ENCODE data around the gene SCNN1B. TPM values are rescaled to one million over a fixed set of nuclear protein-coding genes. Genes with fewer than 3 reads are reported as not detected.

The SCNN1B gene
- total RNA-seq, 4 donors from 2014 or later, result 0.31 to 4.7 (median 2.6) TPM

GRCh38 chr16:23323224-23324030, 21.3 kb downstream of the SCNN1B start:
- H3K36me3 ChIP-seq, result no peaks in the 10 kb centered on the region
- H3K27me3 ChIP-seq, result peaks cover 6% of the 10 kb centered on the region
- H3K27ac ChIP-seq, result no peak overlapping the region
- H3K4me1 ChIP-seq, result peaks cover 0 to 9% (median 0%) of the 10 kb centered on the region in 3 donors
- TF ChIP-seq POLR2A (IDR thresholded peaks at IDR 0.05) (no peak), EP300 (IDR thresholded peaks at IDR 0.05) (no peak), POLR2AphosphoS5 (IDR thresholded peaks at IDR 0.05) (no peak)
- TF ChIP-seq, protein P1, sequence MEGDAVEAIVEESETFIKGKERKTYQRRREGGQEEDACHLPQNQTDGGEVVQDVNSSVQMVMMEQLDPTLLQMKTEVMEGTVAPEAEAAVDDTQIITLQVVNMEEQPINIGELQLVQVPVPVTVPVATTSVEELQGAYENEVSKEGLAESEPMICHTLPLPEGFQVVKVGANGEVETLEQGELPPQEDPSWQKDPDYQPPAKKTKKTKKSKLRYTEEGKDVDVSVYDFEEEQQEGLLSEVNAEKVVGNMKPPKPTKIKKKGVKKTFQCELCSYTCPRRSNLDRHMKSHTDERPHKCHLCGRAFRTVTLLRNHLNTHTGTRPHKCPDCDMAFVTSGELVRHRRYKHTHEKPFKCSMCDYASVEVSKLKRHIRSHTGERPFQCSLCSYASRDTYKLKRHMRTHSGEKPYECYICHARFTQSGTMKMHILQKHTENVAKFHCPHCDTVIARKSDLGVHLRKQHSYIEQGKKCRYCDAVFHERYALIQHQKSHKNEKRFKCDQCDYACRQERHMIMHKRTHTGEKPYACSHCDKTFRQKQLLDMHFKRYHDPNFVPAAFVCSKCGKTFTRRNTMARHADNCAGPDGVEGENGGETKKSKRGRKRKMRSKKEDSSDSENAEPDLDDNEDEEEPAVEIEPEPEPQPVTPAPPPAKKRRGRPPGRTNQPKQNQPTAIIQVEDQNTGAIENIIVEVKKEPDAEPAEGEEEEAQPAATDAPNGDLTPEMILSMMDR (IDR thresholded peaks at IDR 0.05), result no peak
- H3K9me3 ChIP-seq, result no peaks in the 10 kb centered on the region
- 71 to 100% methylated on average over 1 of the region's 1 CpG for WGBS, 2 donors (ENCODE audit: low coverage in 1 of 2)
- no peak overlapping the region for H3K4me3 ChIP-seq
- ATAC-seq, result no peak

GRCh38 chr16:23324727-23325126, 22.6 kb downstream of the SCNN1B start:
- WGBS, 2 donors (ENCODE audit: low coverage in 1 of 2), result 43% methylated on average over 1 of the region's 1 CpG; no CpG with 5 or more reads in 1 of the 2 donors
- no peaks in the 10 kb centered on the region for H3K9me3 ChIP-seq
- no peak overlapping the region for H3K4me3 ChIP-seq
- H3K27me3 ChIP-seq, result peaks cover 6% of the 10 kb centered on the region
- ATAC-seq, result no peak
- no peak overlapping the region for H3K27ac ChIP-seq
- H3K36me3 ChIP-seq, result no peaks in the 10 kb centered on the region
- TF ChIP-seq, protein P1 (IDR thresholded peaks at IDR 0.05), result no peak
- TF ChIP-seq POLR2A (IDR thresholded peaks at IDR 0.05) (no peak), EP300 (IDR thresholded peaks at IDR 0.05) (no peak), POLR2AphosphoS5 (IDR thresholded peaks at IDR 0.05) (no peak)
- peaks cover 0 to 9% (median 0%) of the 10 kb centered on the region in 3 donors for H3K4me1 ChIP-seq

- 36 to 59% methylated on average over 2 of the region's 4 CpGs for WGBS, 2 donors (ENCODE audit: low coverage in 1 of 2)
These were observed 25.7 kb downstream of the SCNN1B start for GRCh38 chr16:23327836-23328235.

GRCh38 chr16:23330161-23330560, 28.1 kb downstream of the SCNN1B start:
- Histone ChIP-seq H3K4me3 (no peak overlapping the region), H3K9me3 (no peaks in the 10 kb centered on the region), H3K4me1 (peaks cover 0 to under 1% (median 0%) of the 10 kb centered on the region in 3 donors), H3K27ac (no peak overlapping the region), H3K36me3 (no peaks in the 10 kb centered on the region), H3K27me3 (no peaks in the 10 kb centered on the region)
- no peak for ATAC-seq
- TF ChIP-seq EP300 (IDR thresholded peaks at IDR 0.05), result no peak
- TF ChIP-seq, protein P1 (IDR thresholded peaks at IDR 0.05), result no peak
- TF ChIP-seq POLR2AphosphoS5 (IDR thresholded peaks at IDR 0.05), result no peak
- TF ChIP-seq POLR2A (IDR thresholded peaks at IDR 0.05), result no peak
- 64 to 66% methylated on average over 6 of the region's 8 CpGs for WGBS, 2 donors (ENCODE audit: low coverage in 1 of 2)

More at GRCh38 chr16:23327836-23328235, 25.7 kb downstream of the SCNN1B start:
- Histone ChIP-seq H3K27ac (no peak overlapping the region), H3K27me3 (no peaks in the 10 kb centered on the region), H3K4me1 (peaks cover 0 to 9% (median 0%) of the 10 kb centered on the region in 3 donors), H3K4me3 (no peak overlapping the region), H3K9me3 (no peaks in the 10 kb centered on the region), H3K36me3 (no peaks in the 10 kb centered on the region)
- no peak for TF ChIP-seq EP300 (IDR thresholded peaks at IDR 0.05)
- TF ChIP-seq POLR2A (IDR thresholded peaks at IDR 0.05), result no peak
- no peak for TF ChIP-seq POLR2AphosphoS5 (IDR thresholded peaks at IDR 0.05)
- ATAC-seq, result no peak

DNA sequence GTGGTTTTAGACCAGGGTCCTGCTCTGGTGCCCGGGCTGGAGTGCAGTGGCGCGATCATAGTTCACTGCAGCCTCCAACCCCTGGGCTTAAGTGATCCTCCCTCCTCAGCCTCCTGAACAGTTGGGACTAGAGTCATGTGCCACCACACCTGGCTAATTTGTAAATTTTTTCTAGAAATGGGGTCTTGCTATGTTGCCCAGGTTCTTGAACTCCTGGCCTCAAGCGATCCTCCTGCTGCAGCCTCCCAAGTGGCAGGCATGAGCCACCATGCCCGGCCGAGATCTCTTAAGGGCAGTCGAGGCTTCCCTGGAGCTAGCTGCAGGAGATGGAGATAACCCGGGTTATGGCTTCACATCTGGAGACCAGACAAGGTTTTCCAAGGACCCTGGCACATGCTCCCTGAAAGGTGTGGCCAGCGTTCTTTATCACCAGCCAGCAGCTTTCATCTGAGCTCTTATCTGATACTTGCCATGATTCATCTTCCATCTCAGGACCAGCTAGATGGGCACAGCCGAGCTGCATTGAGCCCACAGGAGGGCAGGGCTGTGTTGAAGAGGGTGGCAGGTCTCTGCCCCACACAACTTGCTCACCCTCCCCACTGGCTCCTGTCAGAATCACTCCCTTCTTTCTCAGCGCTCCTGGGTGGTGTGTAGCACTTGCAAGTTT, 28.6 kb downstream of the SCNN1B start:
- no peak overlapping the region for H3K27ac ChIP-seq
- H3K36me3 ChIP-seq, result no peaks in the 10 kb centered on the region
- no peak overlapping the region for H3K4me3 ChIP-seq
- 48% methylated on average over 2 of the region's 11 CpGs; no CpG with 5 or more reads in 1 of the 2 donors for WGBS, 2 donors (ENCODE audit: low coverage in 1 of 2)
- TF ChIP-seq, protein P1 (IDR thresholded peaks at IDR 0.05), result no peak
- TF ChIP-seq POLR2A (IDR thresholded peaks at IDR 0.05), result no peak
- no peaks in the 10 kb centered on the region for H3K27me3 ChIP-seq
- no peaks in the 10 kb centered on the region for H3K4me1 ChIP-seq
- no peak for ATAC-seq
- H3K9me3 ChIP-seq, result no peaks in the 10 kb centered on the region

Data from gastroesophageal sphincter (tissue), 4 donors.